SK-N-SH treated with all-trans-retinoic acid at 6 μM for 48 hours (cell line): ENCODE measurements around the gene CDIP1.

ENCODE experiments used
- BACH2 ChIP-seq: fragments of 250-450 bp; sonication (Bioruptor Pico); IDR thresholded peaks from 2 replicates; pipeline ENCODE4 v1.9.0; 2021; ENCODE audit warnings: mild to moderate bottlenecking, borderline replicate concordance
- CSDC2 ChIP-seq: fragments of 250-450 bp; sonication (Bioruptor Pico); IDR thresholded peaks from 2 replicates; pipeline ENCODE4 v1.5.0; 2020; ENCODE audit warnings: mild to moderate bottlenecking, moderate library complexity
- ISL1 ChIP-seq: fragments of 250-450 bp; sonication (Bioruptor Pico); IDR thresholded peaks from 2 replicates; pipeline ENCODE4 v2.1.2; 2022; ENCODE audit warnings: mild to moderate bottlenecking, moderate library complexity
- PPARA ChIP-seq: fragments of 250-450 bp; sonication (Bioruptor Pico); IDR thresholded peaks from 2 replicates; pipeline ENCODE4 v1.5.0; 2020; ENCODE audit warnings: mild to moderate bottlenecking, borderline replicate concordance
- RARB ChIP-seq: fragments of 250-450 bp; sonication (Bioruptor Pico); IDR thresholded peaks from 2 replicates; pipeline ENCODE4 v1.8.0; 2021; ENCODE audit warnings: mild to moderate bottlenecking, moderate library complexity
- SNAI2 ChIP-seq: fragments of 250-450 bp; sonication (Bioruptor Pico); IDR thresholded peaks from 2 replicates; pipeline ENCODE4 v1.5.0; 2020; ENCODE audit warnings: mild to moderate bottlenecking, moderate library complexity
- TCF4 ChIP-seq: fragments of 250-450 bp; sonication (Bioruptor Pico); IDR thresholded peaks from 2 replicates; pipeline ENCODE4 v1.8.0; 2021; ENCODE audit warnings: mild to moderate bottlenecking, moderate library complexity, borderline replicate concordance
- ZC3H10 ChIP-seq: fragments of 250-450 bp; sonication (Bioruptor Pico); IDR thresholded peaks from 2 replicates; pipeline ENCODE4 v1.5.1; 2021; ENCODE audit warnings: mild to moderate bottlenecking, moderate library complexity
- ZFP3 ChIP-seq: fragments of 250-450 bp; sonication (Bioruptor Pico); IDR thresholded peaks from 2 replicates; pipeline ENCODE4 v1.5.0; 2020; ENCODE audit warnings: mild to moderate bottlenecking, moderate library complexity
- TF ChIP-seq, protein P1 (sequence below): fragments of 250-450 bp; sonication (Bioruptor Pico); IDR thresholded peaks from 2 replicates; pipeline ENCODE4 v1.8.0; 2021; ENCODE audit warnings: low read depth, mild to moderate bottlenecking, moderate library complexity, borderline replicate concordance
- TF ChIP-seq, protein P2 (sequence below): fragments of 250-450 bp; sonication (Bioruptor Pico); IDR thresholded peaks from 2 replicates; pipeline ENCODE4 v1.8.0; 2020; ENCODE audit warnings: mild to moderate bottlenecking, moderate library complexity, borderline replicate concordance
- TF ChIP-seq, protein P3 (sequence below): fragments of 250-450 bp; sonication (Bioruptor Pico); IDR thresholded peaks from 2 replicates; pipeline ENCODE4 v1.5.1; 2020; ENCODE audit warnings: low read depth, mild to moderate bottlenecking, moderate library complexity

DNA sequence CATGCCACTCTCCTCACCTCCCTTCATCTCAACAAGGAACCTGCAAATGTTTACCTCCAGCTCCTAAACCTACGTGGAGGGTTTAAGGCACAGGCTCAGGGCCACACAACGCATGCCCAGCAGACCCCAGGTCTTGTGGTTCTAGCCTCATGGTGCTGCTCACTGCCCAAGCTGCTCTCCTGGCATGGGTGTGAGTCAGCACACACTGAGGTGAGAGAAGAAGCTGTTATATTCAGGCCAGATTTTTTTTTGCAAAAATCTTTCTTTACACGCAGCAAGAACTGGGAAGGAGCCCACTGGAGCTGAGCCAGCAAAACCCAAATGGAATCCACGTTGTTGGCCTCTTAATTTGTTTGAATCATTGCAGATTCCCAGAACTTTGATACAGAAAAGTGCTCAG lies 12.0 kb upstream of the CDIP1 start:
- TF ChIP-seq PPARA (CRISPR knock-in tag), result no peak
- no peak for TF ChIP-seq ZC3H10
- TF ChIP-seq ISL1 (CRISPR knock-in tag), result no peak
- TF ChIP-seq CSDC2 (CRISPR knock-in tag), result no peak
- TF ChIP-seq, protein P1, sequence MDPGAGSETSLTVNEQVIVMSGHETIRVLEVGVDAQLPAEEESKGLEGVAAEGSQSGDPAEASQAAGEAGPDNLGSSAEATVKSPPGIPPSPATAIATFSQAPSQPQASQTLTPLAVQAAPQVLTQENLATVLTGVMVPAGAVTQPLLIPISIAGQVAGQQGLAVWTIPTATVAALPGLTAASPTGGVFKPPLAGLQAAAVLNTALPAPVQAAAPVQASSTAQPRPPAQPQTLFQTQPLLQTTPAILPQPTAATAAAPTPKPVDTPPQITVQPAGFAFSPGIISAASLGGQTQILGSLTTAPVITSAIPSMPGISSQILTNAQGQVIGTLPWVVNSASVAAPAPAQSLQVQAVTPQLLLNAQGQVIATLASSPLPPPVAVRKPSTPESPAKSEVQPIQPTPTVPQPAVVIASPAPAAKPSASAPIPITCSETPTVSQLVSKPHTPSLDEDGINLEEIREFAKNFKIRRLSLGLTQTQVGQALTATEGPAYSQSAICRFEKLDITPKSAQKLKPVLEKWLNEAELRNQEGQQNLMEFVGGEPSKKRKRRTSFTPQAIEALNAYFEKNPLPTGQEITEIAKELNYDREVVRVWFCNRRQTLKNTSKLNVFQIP, result no peak
- no peak for TF ChIP-seq TCF4 (CRISPR knock-in tag)
- no peak for TF ChIP-seq RARB (CRISPR knock-in tag)
- TF ChIP-seq SNAI2 (CRISPR knock-in tag), result no peak
- TF ChIP-seq ZFP3, result no peak
- TF ChIP-seq, protein P2, sequence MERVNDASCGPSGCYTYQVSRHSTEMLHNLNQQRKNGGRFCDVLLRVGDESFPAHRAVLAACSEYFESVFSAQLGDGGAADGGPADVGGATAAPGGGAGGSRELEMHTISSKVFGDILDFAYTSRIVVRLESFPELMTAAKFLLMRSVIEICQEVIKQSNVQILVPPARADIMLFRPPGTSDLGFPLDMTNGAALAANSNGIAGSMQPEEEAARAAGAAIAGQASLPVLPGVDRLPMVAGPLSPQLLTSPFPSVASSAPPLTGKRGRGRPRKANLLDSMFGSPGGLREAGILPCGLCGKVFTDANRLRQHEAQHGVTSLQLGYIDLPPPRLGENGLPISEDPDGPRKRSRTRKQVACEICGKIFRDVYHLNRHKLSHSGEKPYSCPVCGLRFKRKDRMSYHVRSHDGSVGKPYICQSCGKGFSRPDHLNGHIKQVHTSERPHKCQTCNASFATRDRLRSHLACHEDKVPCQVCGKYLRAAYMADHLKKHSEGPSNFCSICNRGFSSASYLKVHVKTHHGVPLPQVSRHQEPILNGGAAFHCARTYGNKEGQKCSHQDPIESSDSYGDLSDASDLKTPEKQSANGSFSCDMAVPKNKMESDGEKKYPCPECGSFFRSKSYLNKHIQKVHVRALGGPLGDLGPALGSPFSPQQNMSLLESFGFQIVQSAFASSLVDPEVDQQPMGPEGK, result no peak
- no peak for TF ChIP-seq BACH2 (CRISPR knock-in tag)
- TF ChIP-seq, protein P3, sequence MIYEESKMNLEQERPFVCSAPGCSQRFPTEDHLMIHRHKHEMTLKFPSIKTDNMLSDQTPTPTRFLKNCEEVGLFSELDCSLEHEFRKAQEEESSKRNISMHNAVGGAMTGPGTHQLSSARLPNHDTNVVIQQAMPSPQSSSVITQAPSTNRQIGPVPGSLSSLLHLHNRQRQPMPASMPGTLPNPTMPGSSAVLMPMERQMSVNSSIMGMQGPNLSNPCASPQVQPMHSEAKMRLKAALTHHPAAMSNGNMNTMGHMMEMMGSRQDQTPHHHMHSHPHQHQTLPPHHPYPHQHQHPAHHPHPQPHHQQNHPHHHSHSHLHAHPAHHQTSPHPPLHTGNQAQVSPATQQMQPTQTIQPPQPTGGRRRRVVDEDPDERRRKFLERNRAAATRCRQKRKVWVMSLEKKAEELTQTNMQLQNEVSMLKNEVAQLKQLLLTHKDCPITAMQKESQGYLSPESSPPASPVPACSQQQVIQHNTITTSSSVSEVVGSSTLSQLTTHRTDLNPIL (CRISPR knock-in tag), result no peak
